Stimulated activated CD4-positive, alpha-beta T cell treated with anti-CD3 and anti-CD28 coated beads, Interleukin-12 subunit alpha, Interleukin-12 subunit beta, amount 100 ng/mL, for 48 hours (primary cell): Measurements from ENCODE around the gene CCDC30.

Experiments
- DNase-seq, 3 donors: peaks; one replicate each; pipeline ENCODE4 v3.0.0-alpha.2; 2020; ENCODE audit warnings: low read depth in 2 of 3, low spot score in 1 of 3

CCDC30 gene

GRCh38 chr1:42462828-42463763 is at the start of gene CCDC30:
Gene CCDC30 (plus strand): TSS chr1:42463286. CDS start chr1:42480552, 17,266 bp downstream.
- DNase-seq, result peak; percentile 88 to 95 (median 92)

GRCh38 chr1:42414551-42415496 is 48.3 kb upstream of the CCDC30 start:
- no peak for DNase-seq

- no peak for DNase-seq
These were observed 45.9 kb upstream of the CCDC30 start for GRCh38 chr1:42417166-42417565.

GRCh38 chr1:42418516-42418915 is 44.6 kb upstream of the CCDC30 start:
- no peak for DNase-seq

- DNase-seq, result no peak
These were observed 43.8 kb upstream of the CCDC30 start for GRCh38 chr1:42419126-42419821.

- no peak for DNase-seq
These were observed 43.0 kb upstream of the CCDC30 start for GRCh38 chr1:42420121-42420520.

GRCh38 chr1:42420911-42421585 is 42.0 kb upstream of the CCDC30 start:
- DNase-seq, result no peak

- no peak for DNase-seq
These were observed 40.3 kb upstream of the CCDC30 start for GRCh38 chr1:42422737-42423136.

GRCh38 chr1:42423681-42424080 is 39.4 kb upstream of the CCDC30 start:
- no peak for DNase-seq

GRCh38 chr1:42424201-42424600 is 38.9 kb upstream of the CCDC30 start:
- DNase-seq, result no peak

GRCh38 chr1:42427240-42427639 is 35.8 kb upstream of the CCDC30 start:
- no peak for DNase-seq

GRCh38 chr1:42429603-42430002 is 33.5 kb upstream of the CCDC30 start:
- no peak for DNase-seq

- no peak for DNase-seq
These were observed 32.6 kb upstream of the CCDC30 start for GRCh38 chr1:42430286-42431135.

GRCh38 chr1:42431514-42431913 is 31.6 kb upstream of the CCDC30 start:
- DNase-seq, result no peak

GRCh38 chr1:42432714-42433113 is 30.4 kb upstream of the CCDC30 start:
- no peak for DNase-seq

GRCh38 chr1:42433369-42433768 is 29.7 kb upstream of the CCDC30 start:
- no peak for DNase-seq

- no peak for DNase-seq
These were observed 28.7 kb upstream of the CCDC30 start for GRCh38 chr1:42434340-42434739.

GRCh38 chr1:42439940-42440339 is 23.1 kb upstream of the CCDC30 start:
- DNase-seq, result no peak

GRCh38 chr1:42442662-42443061 is 20.4 kb upstream of the CCDC30 start:
- no peak for DNase-seq

GRCh38 chr1:42449256-42449655 is 13.8 kb upstream of the CCDC30 start:
- DNase-seq, result no peak
